B cell (primary cell): ENCODE measurements around the gene TTC39B. TPM values are rescaled to one million over a fixed set of nuclear protein-coding genes. Genes with fewer than 3 reads are reported as not detected.

ENCODE experiments used
- ATAC-seq: fragments of 200-7000 bp; cut with Tn5 transposase; one replicate; pipeline ENCODE4 v1.10.0; 2021; ENCODE audit warnings: low read depth, mild to moderate bottlenecking, moderate number of reproducible peaks, moderate library complexity
- CTCF ChIA-PET: fragments of 350-600 bp; sonication (Branson Sonifier 250); formaldehyde crosslinking; loops from one replicate; lab custom pipeline; 2021; ENCODE audit warnings: antibody characterized with exemption, inconsistent platforms; lab: Charles Lee
- POLR2A ChIA-PET: fragments of 350-600 bp; sonication (Branson Sonifier 250); formaldehyde crosslinking; loops from one replicate; lab custom pipeline; 2021; ENCODE audit warnings: antibody characterized with exemption; lab: Charles Lee
- DNase-seq: peaks from one replicate; pipeline ENCODE4 v3.0.0; 2013
- H2AFZ ChIP-seq: 2 replicates; pipeline ENCODE4 v1.6.1; 2012; ENCODE audit warnings: mild to moderate bottlenecking, low read depth, low read length; ENCODE audit not compliant: insufficient read depth, poor library complexity, severe bottlenecking
- H3K27ac ChIP-seq, 2 donors: 1 replicate in 1 of 2; 2 replicates in 1 of 2; pipeline ENCODE4 v1.5.1; 2012 to 2013; ENCODE audit warnings: low read length in 2 of 2, mild to moderate bottlenecking in 2 of 2, moderate library complexity in 1 of 2
- H3K27me3 ChIP-seq, 4 experiments: fragments of 200-600 bp in 1 of 4; sonication (generic) in 1 of 4; replicated peaks in 1 of 4; 1 replicate in 2 of 4; 2 replicates in 2 of 4; pipeline versions ENCODE4 v1.6.1 to v1.7.0; 2013 to 2016; ENCODE audit warnings: low read length in 3 of 4, mild to moderate bottlenecking in 2 of 4, mixed read lengths in 1 of 4, moderate library complexity in 1 of 4; ENCODE audit not compliant: insufficient read depth in 4 of 4, control insufficient read depth in 3 of 4; ENCODE audit errors: control extremely low read depth in 1 of 4
- H3K36me3 ChIP-seq, 2 experiments: replicated peaks in 1 of 2; 1 replicate in 1 of 2; 2 replicates in 1 of 2; pipeline versions ENCODE4 v1.6.1 to v1.7.1; 2013; ENCODE audit warnings: low read length in 1 of 2; ENCODE audit not compliant: insufficient read depth in 2 of 2, control insufficient read depth in 1 of 2; ENCODE audit errors: control extremely low read depth in 1 of 2, extremely low read depth in 1 of 2
- H3K4me1 ChIP-seq, 2 donors: fragments of 200-600 bp in 1 of 2; sonication (generic) in 1 of 2; 1 replicate in 1 of 2; 2 replicates in 1 of 2; pipeline versions ENCODE4 v1.5.1 to v1.6.1; 2013 to 2017; ENCODE audit warnings: low read length in 2 of 2; ENCODE audit not compliant: control insufficient read depth in 2 of 2, insufficient read depth in 2 of 2
- H3K4me2 ChIP-seq: replicated peaks from 2 replicates; pipeline ENCODE3; 2012; ENCODE audit warnings: mild to moderate bottlenecking, low read depth, low read length; ENCODE audit not compliant: poor library complexity, severe bottlenecking
- H3K4me3 ChIP-seq, 5 experiments: fragments of 200-600 bp in 1 of 5; sonication (generic) in 1 of 5; 1 replicate in 3 of 5; 2 replicates in 2 of 5; pipeline versions ENCODE4 v1.5.1 to v1.7.0; 2011 to 2016; ENCODE audit warnings: low read length in 4 of 5, mild to moderate bottlenecking in 4 of 5, low read depth in 2 of 5, control low read depth in 1 of 5, moderate library complexity in 1 of 5; ENCODE audit not compliant: insufficient read depth in 1 of 5; ENCODE audit errors: control extremely low read depth in 1 of 5, extremely low read depth in 1 of 5
- H3K79me2 ChIP-seq: fragments of 200-600 bp; sonication (generic); one replicate; pipeline ENCODE4 v1.6.0; 2016; ENCODE audit warnings: low read length; ENCODE audit not compliant: control insufficient read depth, insufficient read depth
- H3K9ac ChIP-seq: fragments of 200-600 bp; sonication (generic); 2 replicates; pipeline ENCODE4 v1.6.1; 2017; ENCODE audit warnings: mild to moderate bottlenecking, low read length, moderate library complexity
- H3K9me3 ChIP-seq, 3 donors: one replicate each; pipeline versions ENCODE4 v1.6.1 to v1.7.1; 2013; ENCODE audit warnings: low read length in 2 of 3; ENCODE audit not compliant: control insufficient read depth in 2 of 3, insufficient read depth in 1 of 3; ENCODE audit errors: control extremely low read depth in 1 of 3
- H4K20me1 ChIP-seq: 2 replicates; pipeline ENCODE4 v1.6.0; 2012; ENCODE audit warnings: mild to moderate bottlenecking, low read length; ENCODE audit not compliant: insufficient read depth, control insufficient read depth, poor library complexity, severe bottlenecking
- H3K27ac Mint-ChIP-seq: one replicate; pipeline ENCODE4 v1.8.0; 2021; ENCODE audit warnings: mixed read lengths
- H3K27me3 Mint-ChIP-seq: one replicate; pipeline ENCODE4 v1.8.0; 2021; ENCODE audit warnings: mixed read lengths
- H3K4me1 Mint-ChIP-seq: one replicate; pipeline ENCODE4 v1.8.0; 2021; ENCODE audit warnings: mixed read lengths
- H3K4me3 Mint-ChIP-seq: one replicate; pipeline ENCODE4 v1.8.0; 2021; ENCODE audit warnings: mixed read lengths
- H3K9me3 Mint-ChIP-seq: one replicate; pipeline ENCODE4 v1.8.0; 2022; ENCODE audit warnings: mixed read lengths; ENCODE audit not compliant: insufficient read depth
- CTCF ChIP-seq: fragments of 200-600 bp; IDR thresholded peaks from one replicate; pipeline ENCODE4 v1.8.0; 2022; ENCODE audit warnings: antibody characterized with exemption, mild to moderate bottlenecking
- EZH2 ChIP-seq: IDR thresholded peaks from 2 replicates; pipeline ENCODE4 v1.6.1; 2012; ENCODE audit warnings: borderline replicate concordance, low read depth, mild to moderate bottlenecking, moderate library complexity, low read length; ENCODE audit not compliant: insufficient read depth, poor library complexity, severe bottlenecking
- WGBS: methylation state at CpG from one replicate; pipeline ENCODE4 v1.1.5; 2013; ENCODE audit warnings: missing lambda C conversion rate; ENCODE audit not compliant: insufficient coverage; 5-methylcytosine and 5-hydroxymethylcytosine counted together
- intact Hi-C: fragments of 100-400 bp; cut with micrococcal nuclease; formaldehyde crosslinking; loops from one replicate; pipeline ENCODE4 v1.10.0; 2022
- polyA plus RNA-seq: library from polyadenylated mRNA; depleted of rRNA; stranded (reverse); fragments of >200 nt; gene quantifications from 2 replicates; pipeline ENCODE4 v1.2.3, GENCODE V29; 2012
- total RNA-seq, 2 donors: library from RNA; stranded (reverse); fragments of 120-200 nt in 1 of 2; gene quantifications; 1 replicate in 1 of 2; 2 replicates in 1 of 2; pipeline versions ENCODE4 v1.2.3 to v1.2.4, GENCODE V29; 2013 to 2022

The TTC39B gene
- total and polyA plus RNA-seq, 2 donors (not counting 1 experiment from before 2014, with no cell fraction given) = 2.0 to 3.6 TPM

DNA sequence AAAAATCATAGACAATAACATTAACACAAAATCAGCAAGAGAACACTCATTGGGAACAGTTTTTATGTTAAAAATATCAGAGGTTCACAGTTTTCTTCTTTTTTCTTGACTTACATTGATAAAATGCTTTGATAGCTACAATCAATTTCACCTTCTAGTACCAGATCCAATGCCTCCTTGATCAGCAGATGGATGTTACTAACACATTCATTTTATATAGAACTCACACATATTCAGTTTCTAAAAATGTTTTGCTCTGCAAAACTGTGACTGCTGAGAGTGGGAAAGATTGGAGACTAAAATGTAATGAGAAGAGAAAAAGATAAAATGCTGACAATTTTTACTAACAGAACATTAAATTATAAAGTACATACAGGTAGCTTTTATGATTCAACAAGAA, 143.1 kb downstream of the TTC39B start:
- Mint-ChIP-seq H3K27me3 (no peaks in the 10 kb centered on the region), H3K27ac (no peak overlapping the region), H3K4me3 (no peak overlapping the region), H3K9me3 (no peaks in the 10 kb centered on the region), H3K4me1 (no peaks in the 10 kb centered on the region)
- DNase-seq (no peak), ATAC-seq (no peak)
- POLR2A ChIA-PET = no interaction called here
- H4K20me1 ChIP-seq = no peaks in the 10 kb centered on the region
- intact Hi-C loops = no loop called here
- no peaks in the 10 kb centered on the region for H3K36me3 ChIP-seq
- no peak overlapping the region for H3K4me3 ChIP-seq
- TF ChIP-seq EZH2 = no peak
- no peak for TF ChIP-seq CTCF
- H3K27me3 ChIP-seq = no peaks in the 10 kb centered on the region
- H3K4me2 ChIP-seq = no peak overlapping the region
- no peaks in the 10 kb centered on the region for H3K4me1 ChIP-seq
- H3K27ac ChIP-seq = no peak overlapping the region
- H2AFZ ChIP-seq = no peak overlapping the region
- no peak overlapping the region for H3K9ac ChIP-seq
- CTCF ChIA-PET = no interaction called here
- no peaks in the 10 kb centered on the region for H3K79me2 ChIP-seq
- H3K9me3 ChIP-seq = no peaks in the 10 kb centered on the region

- 92% methylated on average over 3 of the region's 5 CpGs for WGBS
- ATAC-seq = no peak
- Histone ChIP-seq H4K20me1 (no peaks in the 10 kb centered on the region), H2AFZ (no peak overlapping the region), H3K27me3 (no peaks in the 10 kb centered on the region), H3K4me1 (no peaks in the 10 kb centered on the region), H3K27ac (no peak overlapping the region), H3K36me3 (no peaks in the 10 kb centered on the region), H3K79me2 (no peaks in the 10 kb centered on the region), H3K9me3 (no peaks in the 10 kb centered on the region), H3K9ac (no peak overlapping the region), H3K4me2 (no peak overlapping the region), H3K4me3 (no peak overlapping the region)
- intact Hi-C loops = no loop called here
- no peaks in the 10 kb centered on the region for H3K9me3 Mint-ChIP-seq
- H3K4me3 Mint-ChIP-seq = no peak overlapping the region
- H3K4me1 Mint-ChIP-seq = no peaks in the 10 kb centered on the region
- ChIA-PET POLR2A (no interaction called here), CTCF (no interaction called here)
- no peak for DNase-seq
- TF ChIP-seq CTCF (no peak), EZH2 (no peak)
- H3K27ac Mint-ChIP-seq = no peak overlapping the region
- no peaks in the 10 kb centered on the region for H3K27me3 Mint-ChIP-seq
These were observed 145.3 kb downstream of the TTC39B start for GRCh38 chr9:15161753-15162152.
